Stimulated activated CD4-positive, alpha-beta T cell treated with anti-CD3 and anti-CD28 coated beads, Interleukin-12 subunit alpha, Interleukin-12 subunit beta, amount 100 ng/mL, for 24 hours (primary cell): ENCODE measurements around the gene FMNL2.

Source experiments
- DNase-seq, 2 experiments: peaks; one replicate each; pipeline ENCODE4 v3.0.0-alpha.2; 2020; ENCODE audit warnings: low read depth in 2 of 2

Gene FMNL2

DNA sequence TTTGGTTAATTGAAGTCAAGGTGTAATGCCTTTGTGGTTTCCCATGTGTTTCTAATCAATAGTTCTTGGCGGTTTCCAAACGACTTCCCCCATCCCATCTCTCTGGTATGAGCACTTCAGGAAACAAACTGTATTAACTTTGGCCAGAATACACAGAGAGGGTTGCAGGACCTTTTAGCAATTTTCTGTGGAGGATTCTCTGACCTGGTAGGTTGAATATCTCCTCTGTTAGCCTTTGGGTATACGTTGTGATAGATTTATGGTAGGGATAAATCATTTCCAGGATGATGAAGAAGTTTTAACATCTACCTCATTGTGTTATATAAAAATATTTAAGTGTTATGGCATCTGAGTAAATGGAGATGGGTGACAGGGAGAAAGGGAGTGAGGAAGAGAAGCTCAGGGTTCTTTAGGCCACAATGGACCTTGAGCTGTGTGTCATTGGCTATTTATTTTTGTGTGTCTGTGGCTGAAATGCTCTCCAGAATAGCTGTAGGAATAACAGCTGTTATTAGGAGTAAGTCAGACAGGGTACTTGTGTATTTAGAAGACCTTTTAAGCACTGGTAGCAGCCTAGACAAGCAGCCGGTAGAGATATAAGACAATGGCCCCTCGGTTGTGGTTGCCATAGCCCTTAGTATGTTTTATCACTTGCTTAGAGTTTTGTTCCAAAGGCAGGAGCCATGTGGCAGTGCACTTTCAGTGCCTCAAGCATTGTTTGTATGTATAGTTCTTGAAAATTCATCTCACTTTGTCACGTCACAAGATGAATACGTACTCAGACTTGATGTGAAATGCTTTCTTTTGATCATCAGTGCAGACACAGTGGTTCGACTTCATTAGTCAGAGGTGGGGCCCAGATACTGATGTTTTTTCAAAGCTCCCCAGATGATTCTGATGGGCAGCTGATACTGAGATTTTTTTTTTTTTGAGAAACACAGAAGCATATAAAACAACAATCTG, 91.1 kb downstream of the FMNL2 start:
- no peak for DNase-seq

DNA sequence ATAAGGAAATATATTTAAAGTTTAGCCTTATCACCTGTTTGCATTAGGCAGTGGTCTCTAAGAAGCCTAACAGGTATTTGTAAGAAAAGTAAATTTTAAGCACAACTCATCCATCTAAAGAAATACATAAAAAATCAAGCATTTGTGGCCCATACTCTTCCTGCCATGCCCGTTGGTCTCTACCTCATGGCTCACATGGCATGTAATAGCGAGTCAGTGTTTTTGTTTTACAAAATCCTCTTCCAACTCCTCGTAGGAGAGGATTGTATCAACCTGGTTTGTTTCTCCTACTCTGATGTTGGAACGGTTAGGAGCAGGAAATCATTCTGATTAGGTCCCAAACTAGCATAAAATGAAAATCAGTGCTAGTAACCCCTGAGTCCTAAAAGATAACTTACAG, 91.8 kb downstream of the FMNL2 start:
- no peak for DNase-seq

DNA sequence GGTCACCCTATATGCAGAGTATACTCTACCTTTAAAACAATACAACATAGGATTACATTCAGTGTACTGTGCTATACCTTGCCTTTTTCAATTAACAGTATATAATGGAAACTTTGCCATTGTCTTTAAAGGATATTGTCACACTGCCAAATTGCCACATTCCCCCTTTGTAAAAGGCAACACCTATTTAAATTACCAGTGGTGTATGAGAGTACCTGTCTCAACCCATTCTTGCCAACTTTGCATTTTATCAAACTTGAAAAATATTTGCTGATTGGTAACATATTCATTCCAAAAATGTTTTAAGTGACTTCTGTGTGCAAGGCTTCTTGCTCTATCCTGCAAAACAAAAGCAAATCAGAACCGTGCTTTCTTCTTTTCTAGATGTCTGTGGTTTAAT, 92.9 kb downstream of the FMNL2 start:
- no peak for DNase-seq

DNA sequence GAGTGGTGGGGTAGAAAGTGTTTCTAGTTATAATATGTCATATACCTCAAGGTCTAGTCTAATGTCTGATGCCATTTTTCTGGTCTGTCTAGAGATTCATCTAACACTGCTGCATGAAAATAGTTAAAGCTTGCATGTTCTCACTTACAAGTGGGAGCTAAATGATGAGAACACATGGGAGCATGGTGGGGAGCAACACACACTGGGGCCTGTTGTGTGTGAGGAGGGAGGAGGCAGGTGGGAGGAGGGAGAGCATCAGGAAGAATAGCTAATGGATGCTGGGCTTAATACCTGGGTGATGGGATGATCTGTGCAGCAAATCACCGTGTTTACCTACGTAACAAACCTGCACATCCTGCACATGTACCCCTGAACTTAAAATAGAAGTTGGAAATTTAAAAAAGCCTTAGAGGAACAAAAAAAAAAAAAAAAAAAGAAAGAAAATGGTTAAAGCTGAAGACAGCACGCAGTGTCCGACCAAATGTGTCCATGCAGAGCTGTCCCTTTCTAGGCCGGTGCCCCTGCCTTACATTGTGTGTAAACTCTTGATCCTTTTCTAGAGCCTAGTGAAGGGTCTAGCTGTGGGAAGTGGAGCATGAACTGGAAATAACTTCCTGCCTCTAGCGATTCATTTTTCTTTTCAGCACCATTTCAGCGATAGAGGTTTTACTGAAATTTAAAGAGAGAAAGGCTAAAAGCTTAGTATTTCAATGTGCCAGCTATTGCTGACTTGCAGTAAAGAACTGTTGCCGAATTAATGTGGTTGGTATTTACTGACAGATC, 94.0 kb downstream of the FMNL2 start:
- DNase-seq = no peak

DNA sequence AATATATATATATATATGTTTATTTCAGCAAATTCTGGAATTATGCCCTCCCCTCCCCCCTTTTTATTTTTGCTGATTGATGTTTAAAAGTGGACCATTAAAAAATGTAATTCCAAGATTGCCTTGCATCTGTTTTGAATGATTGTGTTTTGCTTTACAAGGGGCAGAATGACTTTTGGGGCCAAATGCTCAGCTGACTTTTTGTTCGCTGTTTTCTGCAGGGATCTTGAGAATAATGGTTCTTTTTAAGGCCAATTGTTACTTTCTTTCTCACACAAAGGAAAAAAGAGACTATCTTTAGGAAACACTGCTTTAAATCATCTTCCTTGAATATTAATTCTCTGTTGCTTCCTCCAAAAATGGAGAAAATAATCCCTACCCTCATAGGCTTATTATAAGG, 95.9 kb downstream of the FMNL2 start:
- DNase-seq = no peak

DNA sequence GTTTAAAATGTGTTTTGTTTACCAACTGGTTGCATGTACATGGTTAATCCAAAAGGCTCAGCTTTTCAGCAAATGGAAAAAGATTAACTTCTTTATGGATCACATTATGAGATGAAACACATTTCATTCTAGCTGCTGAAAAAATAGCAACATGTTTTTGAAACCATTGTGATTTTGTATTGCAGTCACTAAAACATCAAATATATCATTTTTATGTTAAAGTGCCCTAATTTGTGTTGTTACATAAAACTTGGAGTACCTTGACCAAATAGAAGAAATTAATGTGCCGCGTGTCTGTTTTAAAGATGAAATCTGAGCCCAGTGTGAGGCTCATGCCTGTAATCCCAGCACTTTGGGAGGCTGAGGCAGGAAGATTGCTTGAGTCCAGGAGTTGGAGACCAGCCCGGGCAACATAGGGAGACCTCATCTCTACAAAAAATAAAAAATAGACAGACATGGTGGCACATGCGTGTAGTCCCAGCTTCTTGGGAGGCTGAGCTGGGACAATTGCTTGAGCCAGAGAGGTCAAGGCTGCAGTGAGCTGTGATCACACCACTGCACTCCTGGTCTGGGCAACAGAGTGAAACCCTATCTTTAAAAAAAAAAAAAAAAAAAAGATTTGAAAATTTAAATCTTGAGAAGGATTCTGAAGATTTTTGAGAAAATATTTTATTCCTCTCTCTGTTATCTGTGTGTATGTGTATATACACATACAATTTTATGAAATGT, 96.6 kb downstream of the FMNL2 start:
- no peak for DNase-seq

DNA sequence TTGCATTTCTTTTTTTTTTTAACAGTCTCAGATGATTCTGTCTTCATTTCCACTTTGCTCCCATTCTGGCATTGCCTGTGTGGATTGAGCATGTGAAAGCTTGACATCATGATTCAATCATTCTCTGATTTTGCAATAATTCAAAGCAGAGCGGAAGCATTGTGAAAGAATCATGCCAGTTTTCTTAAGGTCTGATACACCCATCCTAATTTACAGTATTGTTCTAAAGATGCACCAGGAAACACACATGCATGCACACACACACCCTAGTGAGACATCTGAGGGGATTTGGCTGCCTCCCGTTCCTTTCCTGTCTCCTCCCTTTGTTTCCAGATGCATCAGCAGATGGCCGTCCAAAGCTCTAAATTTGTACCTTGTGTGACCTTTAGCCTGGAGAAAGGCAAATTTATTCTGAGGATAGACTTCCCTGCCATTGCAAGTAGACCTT, 97.3 kb downstream of the FMNL2 start:
- no peak for DNase-seq

DNA sequence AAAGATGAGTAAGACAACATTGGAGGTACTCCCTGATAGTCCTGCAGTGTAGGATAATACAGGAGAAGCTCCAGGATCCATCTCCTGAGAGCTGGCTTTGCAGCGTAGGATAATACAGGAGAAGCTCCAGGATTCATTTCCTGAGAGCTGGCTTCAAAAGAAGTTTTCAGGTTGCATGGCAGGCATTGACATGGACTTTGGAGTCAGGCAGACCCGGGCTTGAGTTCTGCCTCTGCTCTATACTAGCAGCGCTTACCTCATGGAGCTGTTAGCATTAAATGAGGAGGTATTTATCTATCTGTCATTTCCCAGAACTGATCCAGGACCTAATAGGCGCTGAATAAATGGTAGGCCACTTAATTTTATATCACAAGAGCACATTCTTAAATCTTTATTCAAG, 97.8 kb downstream of the FMNL2 start:
- DNase-seq = no peak

DNA sequence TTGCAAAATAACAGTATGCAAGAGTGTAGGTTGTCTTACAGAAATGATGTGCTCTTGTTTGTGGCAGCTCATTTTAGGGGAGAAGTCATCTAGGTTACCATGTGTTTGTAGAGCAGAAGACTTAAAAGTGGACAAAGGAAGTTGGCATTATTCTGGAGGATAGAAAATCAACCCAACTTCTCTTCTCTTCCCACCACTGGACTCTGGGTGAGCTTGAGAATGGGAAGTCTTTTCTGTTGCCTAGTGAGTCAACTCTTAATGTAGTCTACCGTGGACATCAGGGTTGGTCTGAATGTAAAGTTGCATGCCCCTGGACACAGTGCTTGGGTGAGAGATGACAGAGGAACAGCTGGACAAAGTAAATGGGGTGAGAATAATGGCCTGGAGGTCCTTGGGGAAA, 98.3 kb downstream of the FMNL2 start:
- DNase-seq = no peak

DNA sequence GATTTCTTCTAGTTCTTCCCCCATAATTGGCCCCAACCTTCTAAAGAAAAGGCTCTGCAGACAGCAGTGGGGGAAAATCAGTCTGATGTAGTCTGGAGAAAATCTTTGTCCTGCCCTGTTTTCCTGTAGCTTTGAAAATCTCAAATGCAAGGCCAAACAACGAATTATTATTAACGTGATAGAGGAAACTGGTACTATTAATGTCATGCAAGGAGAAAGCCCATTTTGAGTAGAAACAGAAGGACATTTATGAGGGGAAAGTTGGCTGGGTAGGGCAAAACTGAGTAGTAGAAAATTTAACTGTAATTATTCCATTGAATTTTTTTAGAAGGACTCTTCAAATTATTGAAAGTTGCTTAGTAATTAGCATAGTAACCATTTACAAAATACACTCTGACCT, 98.8 kb downstream of the FMNL2 start:
- DNase-seq = no peak

DNA sequence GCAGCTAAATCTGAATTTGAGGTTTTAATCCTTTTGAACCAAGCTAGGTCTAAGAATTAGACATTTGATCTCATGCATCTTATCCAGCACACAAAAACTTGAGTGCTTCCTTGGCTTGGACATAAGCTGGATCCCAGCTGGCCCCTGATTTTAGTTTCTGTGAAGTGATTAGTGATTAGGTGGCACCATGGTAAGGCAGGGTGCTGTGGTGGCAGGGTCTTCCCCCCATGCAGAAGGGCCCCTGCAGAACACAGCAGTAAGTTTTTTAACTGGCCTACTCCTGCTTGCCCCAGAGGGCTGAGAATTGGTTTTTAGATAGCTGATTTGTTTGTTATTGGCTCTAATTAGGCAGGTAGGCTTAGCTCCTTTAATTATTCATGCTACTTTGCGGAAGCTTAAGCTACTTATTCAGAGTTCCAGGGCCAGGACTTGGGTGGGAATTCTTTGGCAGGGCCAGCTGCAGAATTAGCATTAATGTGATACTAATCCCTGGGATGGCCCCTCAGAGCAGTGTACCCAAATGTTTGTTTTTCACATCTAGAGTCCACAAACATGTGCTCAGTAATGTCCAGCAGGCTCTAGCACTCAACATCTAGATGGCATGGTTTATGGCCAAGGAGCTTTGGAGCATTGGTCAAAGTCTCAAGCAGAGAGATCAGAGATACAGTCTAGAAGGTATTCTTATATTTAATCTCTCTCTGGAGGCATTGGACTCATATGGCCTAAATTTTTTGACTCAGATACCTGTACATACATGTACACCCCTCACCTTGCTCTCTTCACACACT, 99.6 kb downstream of the FMNL2 start:
- no peak for DNase-seq

DNA sequence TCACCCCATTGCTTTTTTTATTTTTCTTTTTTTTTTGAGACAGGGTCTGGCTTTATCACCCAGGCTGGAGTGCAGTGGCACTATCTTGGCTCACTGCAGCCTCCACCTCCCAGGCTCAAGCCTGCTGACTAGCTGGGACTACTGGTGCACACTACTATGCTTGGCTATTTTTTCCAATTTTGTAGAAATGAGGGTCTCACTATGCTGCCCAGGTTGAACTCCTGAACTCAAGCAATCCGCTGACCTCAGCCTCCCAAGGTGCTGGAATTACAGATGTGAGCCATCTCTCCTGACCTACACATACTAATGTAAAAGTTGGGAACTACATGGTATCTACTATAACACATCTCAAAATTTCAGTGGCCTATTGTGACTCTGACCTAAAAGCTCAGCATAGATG, 101.2 kb downstream of the FMNL2 start:
- no peak for DNase-seq

DNA sequence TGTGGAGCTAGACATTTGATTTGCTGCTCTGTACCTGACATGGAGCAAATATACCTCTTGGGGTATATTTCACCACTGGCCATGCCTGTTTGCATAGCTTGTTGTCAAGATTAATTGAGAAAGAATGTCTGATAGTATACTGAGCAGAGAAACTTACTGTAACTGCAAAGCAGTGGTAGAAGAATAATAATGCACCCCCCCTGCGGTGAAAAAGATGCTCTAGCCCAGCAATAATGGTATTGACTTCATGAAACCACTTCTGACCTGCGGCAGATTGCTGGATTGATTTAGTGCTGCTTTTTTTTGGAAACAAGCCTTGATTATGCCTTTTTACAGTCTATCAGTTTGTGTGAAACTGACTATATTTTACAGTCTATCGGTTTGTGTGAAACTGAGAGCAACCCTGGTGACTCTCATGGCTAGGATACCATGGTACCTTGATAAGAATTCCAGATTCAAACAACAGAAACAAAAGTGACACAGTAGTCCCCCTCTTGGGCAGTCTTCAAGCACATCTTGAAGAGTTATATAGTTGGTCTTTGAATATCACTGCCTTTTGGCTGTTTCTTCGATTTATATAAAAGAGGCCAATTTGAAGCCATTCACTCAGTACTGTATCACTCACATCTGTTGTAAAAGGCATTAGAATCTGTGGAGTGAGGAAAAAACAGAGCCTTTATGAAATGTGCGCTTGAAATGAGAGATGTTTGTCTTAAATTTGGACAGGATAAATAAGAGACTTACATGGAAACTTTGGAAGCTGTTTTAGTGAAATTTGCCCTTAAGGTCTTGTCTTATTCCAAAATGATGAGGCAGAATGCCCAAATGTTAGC, 102.5 kb downstream of the FMNL2 start:
- no peak for DNase-seq

DNA sequence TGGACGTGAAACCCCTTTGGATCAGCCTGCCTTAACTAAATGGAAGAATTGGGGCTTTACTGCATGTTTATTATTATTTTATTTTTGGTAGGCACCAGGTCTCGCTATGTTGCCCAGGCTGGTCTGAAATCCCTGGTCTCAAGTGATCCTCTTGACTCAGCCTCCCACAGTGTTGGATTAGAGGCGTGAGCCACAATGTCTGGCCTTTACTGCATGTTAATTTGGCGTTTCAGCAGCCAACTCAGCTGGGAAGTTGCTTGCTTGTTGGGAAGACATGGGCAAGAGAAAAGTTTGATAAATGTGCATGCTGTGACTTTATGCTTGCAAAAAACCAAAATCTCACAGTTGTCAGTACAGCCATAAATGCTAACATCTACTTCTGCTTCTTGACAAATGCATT, 105.1 kb downstream of the FMNL2 start:
- no peak for DNase-seq

DNA sequence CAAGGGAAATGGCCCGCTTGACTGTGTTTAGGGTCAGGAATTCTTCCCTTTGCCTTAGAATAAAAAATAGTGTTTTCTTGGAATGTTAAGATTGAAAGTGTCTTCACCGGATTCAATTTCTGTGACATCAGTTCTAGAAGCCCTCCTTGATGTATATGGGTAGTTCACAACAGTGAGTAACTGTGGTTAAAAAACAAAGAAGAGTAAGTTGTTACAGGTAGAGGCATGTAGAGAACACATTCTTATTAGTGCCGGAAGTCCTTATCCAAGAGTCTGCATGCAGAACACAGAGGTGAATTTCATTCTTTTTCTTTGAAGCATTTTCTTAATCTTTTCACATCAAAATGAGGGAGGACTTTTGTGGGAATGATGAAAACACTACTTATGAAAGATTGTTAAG, 105.5 kb downstream of the FMNL2 start:
- DNase-seq = no peak

DNA sequence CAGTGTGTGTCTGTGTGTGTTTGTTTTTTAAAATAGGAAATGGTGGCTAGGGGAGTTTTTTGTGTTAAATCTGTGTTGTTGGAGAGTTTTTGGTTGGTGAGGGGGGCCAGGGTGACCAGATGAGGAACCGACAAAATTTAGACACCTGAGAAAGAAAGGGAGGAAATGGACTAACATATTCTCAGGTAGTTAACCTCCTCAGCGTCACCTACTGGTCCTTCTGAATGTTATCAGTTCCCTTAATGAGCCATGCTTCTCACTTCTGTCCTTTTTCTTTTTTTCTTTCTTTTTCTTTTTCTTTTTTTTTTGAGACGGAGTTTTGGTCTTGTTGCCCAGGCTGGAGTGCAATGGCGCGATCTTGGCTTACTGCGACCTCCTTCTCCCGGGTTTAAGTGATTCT, 107.0 kb downstream of the FMNL2 start:
- no peak for DNase-seq

DNA sequence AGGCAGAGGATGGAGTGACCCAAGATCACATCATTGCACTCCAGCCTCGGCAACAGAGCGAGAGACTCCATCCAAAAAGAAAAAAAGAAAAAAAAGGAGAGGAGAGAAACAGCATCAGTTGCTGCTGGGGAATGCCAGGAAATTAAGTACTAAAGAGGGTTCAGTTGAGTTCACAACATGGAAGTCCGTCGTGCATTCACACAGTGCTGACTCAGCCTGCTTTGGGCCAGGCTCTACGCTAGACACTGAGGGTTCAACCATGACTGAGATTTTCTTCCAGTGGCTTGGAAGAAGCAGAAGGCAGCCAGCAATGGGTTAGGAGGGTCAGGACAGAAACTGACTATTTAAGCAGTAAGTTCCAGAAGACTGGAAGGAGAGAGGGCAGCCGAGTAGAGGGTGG, 108.8 kb downstream of the FMNL2 start:
- DNase-seq = no peak

DNA sequence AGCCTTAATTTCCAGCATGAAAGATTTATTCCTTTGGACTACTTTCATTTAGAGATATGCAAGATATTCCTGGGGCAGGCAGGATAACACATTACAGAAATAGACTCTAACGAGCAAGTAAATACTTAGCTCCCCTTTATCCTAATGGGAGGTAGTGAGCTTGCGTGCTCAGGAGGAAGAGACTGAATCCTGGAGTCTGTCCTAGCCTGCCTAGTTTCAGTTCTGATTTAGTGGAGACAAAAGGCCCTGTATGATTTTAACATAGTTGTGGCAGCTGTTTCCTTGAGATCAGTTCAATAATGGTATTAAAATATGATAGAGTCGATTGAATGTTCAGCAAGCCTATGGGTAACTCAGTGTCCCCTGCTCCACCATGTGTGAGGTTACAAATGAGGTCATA, 109.5 kb downstream of the FMNL2 start:
- DNase-seq = no peak

DNA sequence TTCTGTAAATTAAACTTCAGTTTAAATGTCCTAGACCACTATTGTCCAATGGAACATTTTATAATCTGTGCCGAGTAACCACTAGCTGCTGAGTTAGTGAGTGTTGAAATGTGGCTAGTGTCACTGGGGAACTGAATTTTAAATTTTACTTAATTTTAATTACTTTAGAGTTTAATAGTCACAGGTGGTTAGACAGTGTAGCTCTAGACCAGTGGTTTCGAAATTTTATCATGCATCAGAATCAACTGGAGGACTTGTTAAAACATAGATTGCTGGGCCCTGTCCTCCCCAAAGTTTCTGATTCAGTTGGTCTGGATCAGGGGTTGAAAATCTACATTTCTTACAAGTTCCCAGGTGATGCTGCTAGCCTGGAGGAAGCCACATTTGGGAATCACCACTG, 110.4 kb downstream of the FMNL2 start:
- DNase-seq = no peak

DNA sequence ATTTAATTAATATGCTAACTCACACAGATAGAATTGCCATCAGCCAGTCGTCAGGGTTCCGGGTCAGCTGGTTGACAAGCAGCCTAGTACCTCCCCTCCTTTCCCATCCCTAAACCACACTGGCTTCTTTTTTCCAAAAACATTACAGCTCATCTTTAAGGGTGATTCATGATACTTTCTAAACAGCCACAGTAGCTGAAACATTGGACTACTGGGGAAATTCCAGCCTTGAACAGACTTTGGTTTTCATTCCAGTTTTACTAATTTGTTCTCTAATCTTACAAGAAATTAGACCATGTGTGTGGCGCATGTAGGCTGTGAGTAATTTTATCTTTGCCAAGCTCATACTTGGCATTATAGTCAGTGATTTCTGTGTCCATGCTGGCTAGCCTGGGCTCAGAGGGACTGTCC, 110.8 kb downstream of the FMNL2 start:
- DNase-seq = peak in 1 of 2 experiments; percentile 1

DNA sequence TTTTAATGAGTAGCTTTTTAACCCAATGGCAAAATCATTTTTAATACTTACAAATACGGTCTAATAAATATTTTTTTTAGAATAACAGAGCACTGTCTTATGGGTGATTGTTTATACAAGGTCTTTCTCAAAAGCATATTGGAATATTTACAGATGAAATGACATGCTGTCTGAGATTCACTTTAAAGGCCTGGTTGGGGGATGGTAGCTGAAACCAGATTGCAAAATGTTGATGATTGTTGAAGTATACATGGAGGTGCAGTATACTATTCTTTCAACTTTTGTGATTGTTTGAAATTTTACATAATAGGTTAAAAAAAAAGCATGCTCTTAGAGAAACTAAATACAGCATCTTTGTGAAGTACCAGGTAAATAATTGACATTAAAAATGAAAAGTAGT, 111.2 kb downstream of the FMNL2 start:
- no peak for DNase-seq
